Liver (tissue), 9 donors: ENCODE data around the gene SLC17A3. TPM values are rescaled to one million over a fixed set of nuclear protein-coding genes. Genes with fewer than 3 reads are reported as not detected.

ENCODE experiments used
- DNase-seq: peaks from one replicate; pipeline ENCODE4 v3.0.0-alpha.2; 2017; ENCODE audit warnings: low spot score
- H3K27ac ChIP-seq, 2 donors: one replicate each; pipeline ENCODE4 v1.7.0; 2013; ENCODE audit warnings: inconsistent platforms in 2 of 2, low read length in 2 of 2, control low read depth in 1 of 2, low read depth in 1 of 2, mild to moderate bottlenecking in 1 of 2
- H3K27me3 ChIP-seq, 4 donors: one replicate each; pipeline versions ENCODE4 v1.6.1 to v1.7.0; 2013; ENCODE audit warnings: low read length in 3 of 4, inconsistent platforms in 1 of 4, mild to moderate bottlenecking in 1 of 4, moderate library complexity in 1 of 4; ENCODE audit not compliant: control insufficient read depth in 4 of 4, insufficient read depth in 4 of 4
- H3K36me3 ChIP-seq, 4 donors: one replicate each; pipeline versions ENCODE4 v1.6.1 to v1.7.0; 2013; ENCODE audit warnings: low read length in 3 of 4, mild to moderate bottlenecking in 3 of 4, low read depth in 1 of 4, moderate library complexity in 1 of 4; ENCODE audit not compliant: control insufficient read depth in 4 of 4, insufficient read depth in 3 of 4
- H3K4me1 ChIP-seq, 4 donors: one replicate each; pipeline versions ENCODE4 v1.6.1 to v1.7.0; 2013; ENCODE audit warnings: low read length in 3 of 4, mild to moderate bottlenecking in 3 of 4, moderate library complexity in 1 of 4; ENCODE audit not compliant: control insufficient read depth in 4 of 4, insufficient read depth in 4 of 4
- H3K4me3 ChIP-seq, 3 donors: one replicate each; pipeline versions ENCODE4 v1.6.1 to v1.7.0; 2013; ENCODE audit warnings: low read length in 3 of 3, control low read depth in 1 of 3, low read depth in 1 of 3, mild to moderate bottlenecking in 1 of 3
- H3K9ac ChIP-seq, 2 donors: one replicate each; pipeline ENCODE4 v1.7.0; 2013; ENCODE audit warnings: low read length in 2 of 2, mild to moderate bottlenecking in 2 of 2, moderate library complexity in 2 of 2, control low read depth in 1 of 2, low read depth in 1 of 2
- H3K9me3 ChIP-seq, 4 donors: one replicate each; pipeline versions ENCODE4 v1.6.1 to v1.7.0; 2013; ENCODE audit warnings: low read length in 3 of 4; ENCODE audit not compliant: control insufficient read depth in 4 of 4
- ATF3 ChIP-seq: IDR thresholded peaks from 2 replicates; pipeline ENCODE4 v1.6.1; 2016; ENCODE audit warnings: antibody characterized with exemption
- CTCF ChIP-seq: fragments of 150-350 bp; IDR thresholded peaks from 2 replicates; pipeline ENCODE4 v1.5.1; 2017; ENCODE audit warnings: improper control_type of control experiment, low read depth, low read length; ENCODE audit not compliant: missing input control
- EGR1 ChIP-seq, 2 donors: IDR thresholded peaks; 2 replicates each; pipeline ENCODE4 v1.6.1; 2016 to 2018; ENCODE audit warnings: antibody characterized with exemption in 2 of 2, low read depth in 2 of 2
- FOXA1 ChIP-seq: IDR thresholded peaks from 2 replicates; pipeline ENCODE4 v1.6.1; 2016; ENCODE audit warnings: antibody characterized with exemption
- FOXA2 ChIP-seq: IDR thresholded peaks from 2 replicates; pipeline ENCODE4 v1.6.1; 2016; ENCODE audit warnings: antibody characterized with exemption
- GABPA ChIP-seq, 2 donors: IDR thresholded peaks in 1 of 2; conservative IDR thresholded peaks in 1 of 2; 2 replicates each; pipeline ENCODE4 v1.6.1; 2016; ENCODE audit warnings: antibody characterized with exemption in 2 of 2, mild to moderate bottlenecking in 1 of 2, moderate library complexity in 1 of 2
- HNF4A ChIP-seq, 2 donors: conservative IDR thresholded peaks; 2 replicates each; pipeline ENCODE4 v1.6.1; 2016; ENCODE audit warnings: antibody characterized with exemption in 2 of 2, mild to moderate bottlenecking in 2 of 2
- HNF4G ChIP-seq: IDR thresholded peaks from 2 replicates; pipeline ENCODE4 v1.6.1; 2016; ENCODE audit warnings: antibody characterized with exemption
- JUND ChIP-seq, 2 donors: IDR thresholded peaks; 2 replicates each; pipeline ENCODE4 v1.6.1; 2016; ENCODE audit warnings: antibody characterized with exemption in 2 of 2
- NR2F2 ChIP-seq: IDR thresholded peaks from 2 replicates; pipeline ENCODE4 v1.6.1; 2016; ENCODE audit warnings: antibody characterized with exemption
- RAD21 ChIP-seq, 2 donors: IDR thresholded peaks; 2 replicates each; pipeline ENCODE4 v1.6.1; 2016; ENCODE audit warnings: antibody characterized with exemption in 2 of 2, mild to moderate bottlenecking in 2 of 2
- RXRA ChIP-seq, 2 donors: IDR thresholded peaks; 2 replicates each; pipeline ENCODE4 v1.6.1; 2017 to 2018; ENCODE audit warnings: antibody characterized with exemption in 2 of 2, mild to moderate bottlenecking in 1 of 2
- SP1 ChIP-seq: IDR thresholded peaks from 2 replicates; pipeline ENCODE4 v1.6.1; 2018; ENCODE audit warnings: antibody characterized with exemption, mild to moderate bottlenecking
- TAF1 ChIP-seq: conservative IDR thresholded peaks from 2 replicates; pipeline ENCODE4 v1.6.1; 2016; ENCODE audit warnings: antibody characterized with exemption, mild to moderate bottlenecking
- YY1 ChIP-seq: IDR thresholded peaks from 2 replicates; pipeline ENCODE4 v1.6.1; 2016; ENCODE audit warnings: antibody characterized with exemption, mild to moderate bottlenecking
- ZBTB33 ChIP-seq: IDR thresholded peaks from 2 replicates; pipeline ENCODE4 v1.6.1; 2016; ENCODE audit warnings: antibody characterized with exemption
- WGBS: extraction: QIAGEN DNeasy Blood & Tissue Kit; methylation state at CpG from one replicate; pipeline ENCODE4 v1.1.7; 2013; 5-methylcytosine and 5-hydroxymethylcytosine counted together
- polyA plus RNA-seq, 2 donors: library from polyadenylated mRNA; stranded (reverse) in 1 of 2; unstranded in 1 of 2; fragments of 200-250 nt in 1 of 2; fragments of >200 nt in 1 of 2; fragmentation: Nextera tagmentation in 1 of 2; extraction: Ambion mirVana in 1 of 2; gene quantifications; one replicate each; pipeline versions ENCODE4 v1.2.1 to v1.2.3, GENCODE V29; 2013 to 2015
- total RNA-seq, 2 donors: library from RNA; depleted of rRNA; stranded (reverse); fragments of >200 nt; gene quantifications; one replicate each; pipeline ENCODE4 v1.2.3, GENCODE V29; 2014
- TF ChIP-seq, protein P1 (sequence below): IDR thresholded peaks from 2 replicates; pipeline ENCODE4 v1.6.1; 2016; ENCODE audit warnings: antibody characterized with exemption
- TF ChIP-seq, protein P2 (sequence below): IDR thresholded peaks from 2 replicates; pipeline ENCODE4 v1.6.1; 2016; ENCODE audit warnings: antibody characterized with exemption, mild to moderate bottlenecking
- donor health status: healthy.
- donor health status: healthy.
- donor health status: healthy.
- donor health status: healthy.
- donor health status: healthy.

SLC17A3 gene
- total and polyA plus RNA-seq, 4 donors = 1.6 to 23.2 (median 10.9) TPM

DNA sequence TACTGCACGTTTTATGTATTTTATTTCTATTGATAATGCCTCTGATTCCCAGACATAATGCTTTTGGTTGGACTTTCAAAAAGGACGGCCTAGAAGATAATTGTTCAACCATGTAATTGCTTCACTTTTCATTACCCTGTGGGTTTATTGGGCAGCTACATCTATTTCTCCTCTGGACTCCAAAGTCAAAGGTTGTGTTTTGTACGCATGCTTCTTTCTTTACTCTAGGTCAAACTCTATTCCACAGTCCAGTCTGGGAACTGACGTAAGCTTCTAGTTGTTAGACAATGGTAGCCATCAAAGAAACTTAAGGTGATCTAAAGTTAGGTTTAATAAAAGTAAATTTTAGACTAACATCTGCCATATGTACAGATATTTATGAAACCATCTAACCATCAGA, 6.6 kb upstream of the SLC17A3 start:
- no peak for DNase-seq
- TF ChIP-seq ATF3 (peak; percentile 54), YY1 (peak; percentile 89), SP1 (peak; percentile 87), RAD21 (IDR thresholded peaks at IDR 0.05) (peak; percentile 45 to 58), NR2F2 (peak; percentile 75), TAF1 (no peak), HNF4A (conservative IDR thresholded peaks at IDR 0.05) (peak; percentile 100), JUND (IDR thresholded peaks at IDR 0.05) (peak; percentile 87 to 95), FOXA1 (peak; percentile 35), RXRA (IDR thresholded peaks at IDR 0.05) (peak; percentile 87 to 90), FOXA2 (peak; percentile 58), CTCF (no peak), ZBTB33 (peak; percentile 84), EGR1 (IDR thresholded peaks at IDR 0.05; ENCODE audit: low read depth in 2 of 2) (peak in 1 of 2 donors; percentile 56), GABPA (IDR thresholded peaks at IDR 0.05 in 1 of 2, conservative IDR thresholded peaks at IDR 0.05 in 1 of 2) (peak in 1 of 2 donors; percentile 21), HNF4G (peak; percentile 99)
- TF ChIP-seq, protein P1, sequence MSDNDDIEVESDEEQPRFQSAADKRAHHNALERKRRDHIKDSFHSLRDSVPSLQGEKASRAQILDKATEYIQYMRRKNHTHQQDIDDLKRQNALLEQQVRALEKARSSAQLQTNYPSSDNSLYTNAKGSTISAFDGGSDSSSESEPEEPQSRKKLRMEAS = peak; percentile 89
- TF ChIP-seq, protein P2, sequence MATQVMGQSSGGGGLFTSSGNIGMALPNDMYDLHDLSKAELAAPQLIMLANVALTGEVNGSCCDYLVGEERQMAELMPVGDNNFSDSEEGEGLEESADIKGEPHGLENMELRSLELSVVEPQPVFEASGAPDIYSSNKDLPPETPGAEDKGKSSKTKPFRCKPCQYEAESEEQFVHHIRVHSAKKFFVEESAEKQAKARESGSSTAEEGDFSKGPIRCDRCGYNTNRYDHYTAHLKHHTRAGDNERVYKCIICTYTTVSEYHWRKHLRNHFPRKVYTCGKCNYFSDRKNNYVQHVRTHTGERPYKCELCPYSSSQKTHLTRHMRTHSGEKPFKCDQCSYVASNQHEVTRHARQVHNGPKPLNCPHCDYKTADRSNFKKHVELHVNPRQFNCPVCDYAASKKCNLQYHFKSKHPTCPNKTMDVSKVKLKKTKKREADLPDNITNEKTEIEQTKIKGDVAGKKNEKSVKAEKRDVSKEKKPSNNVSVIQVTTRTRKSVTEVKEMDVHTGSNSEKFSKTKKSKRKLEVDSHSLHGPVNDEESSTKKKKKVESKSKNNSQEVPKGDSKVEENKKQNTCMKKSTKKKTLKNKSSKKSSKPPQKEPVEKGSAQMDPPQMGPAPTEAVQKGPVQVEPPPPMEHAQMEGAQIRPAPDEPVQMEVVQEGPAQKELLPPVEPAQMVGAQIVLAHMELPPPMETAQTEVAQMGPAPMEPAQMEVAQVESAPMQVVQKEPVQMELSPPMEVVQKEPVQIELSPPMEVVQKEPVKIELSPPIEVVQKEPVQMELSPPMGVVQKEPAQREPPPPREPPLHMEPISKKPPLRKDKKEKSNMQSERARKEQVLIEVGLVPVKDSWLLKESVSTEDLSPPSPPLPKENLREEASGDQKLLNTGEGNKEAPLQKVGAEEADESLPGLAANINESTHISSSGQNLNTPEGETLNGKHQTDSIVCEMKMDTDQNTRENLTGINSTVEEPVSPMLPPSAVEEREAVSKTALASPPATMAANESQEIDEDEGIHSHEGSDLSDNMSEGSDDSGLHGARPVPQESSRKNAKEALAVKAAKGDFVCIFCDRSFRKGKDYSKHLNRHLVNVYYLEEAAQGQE = no peak
- Histone ChIP-seq H3K9ac (no peak overlapping the region), H3K4me1 (peaks cover 5 to 33% (median 18%) of the 10 kb centered on the region in 4 donors), H3K27me3 (no peaks in the 10 kb centered on the region), H3K36me3 (no peaks in the 10 kb centered on the region), H3K4me3 (no peak overlapping the region), H3K9me3 (no peaks in the 10 kb centered on the region), H3K27ac (peak overlapping the region; percentile 29 to 35)
- WGBS = 40% methylated on average over 4 of the region's 4 CpGs
